ENCODE measurements around the gene TOMM7. TPM values are rescaled to one million over a fixed set of nuclear protein-coding genes. Genes with fewer than 3 reads are reported as not detected.

Gene TOMM7
- total RNA-seq, result 63.2 and 82.0 TPM in 2 replicates

GRCh38 chr7:22822486-22823141 lies at the start of gene TOMM7:
Gene TOMM7 (minus strand): TSS chr7:22822849. CDS start chr7:22822779, 70 bp downstream.

Small RNA genes lying within 50 kb of the gene (small RNA-seq; reads per million reads assigned to genes)
- gene SNORD93, result 159 reads per million, percentile 99 among the genes with 10 or more reads in this experiment

Other genes with a start within 250 kb of the TOMM7 start
- 3.7 and 3.9 TPM in 2 replicates for gene IL6, start 95.6 kb downstream of the TOMM7 start, total RNA-seq
- 26.8 and 53.2 TPM in 2 replicates for gene HYCC1, start 191.3 kb upstream of the TOMM7 start, total RNA-seq

Measured in vein endothelial cell (primary cell).